A673 (cell line): Measurements from ENCODE around the gene ITPR1. TPM values are rescaled to one million over a fixed set of nuclear protein-coding genes. Genes with fewer than 3 reads are reported as not detected.

Experiments used
- BruUV-seq: library from RNA; stranded (reverse); fragments of 400-500 nt; replicated peaks from 2 replicates; lab custom pipeline; 2021; lab: Mats Ljungman, UMichigan
- CTCF ChIA-PET: fragments of 300-600 bp; sonication (Branson Sonifier 250); formaldehyde crosslinking; loops from one replicate; lab custom pipeline; 2022; ENCODE audit warnings: antibody characterized with exemption; lab: Charles Lee
- POLR2A ChIA-PET: fragments of 300-600 bp; sonication (Branson Sonifier 250); formaldehyde crosslinking; loops from one replicate; lab custom pipeline; 2022; ENCODE audit warnings: antibody characterized with exemption; ENCODE audit not compliant: low non-redundant PET; lab: Charles Lee
- DNase-seq: peaks from one replicate; pipeline ENCODE4 v3.0.0-alpha.2; 2015; ENCODE audit warnings: low spot score
- H3K27ac ChIP-seq: fragments of 200-600 bp; sonication (generic); 2 replicates; pipeline ENCODE4 v1.5.1; 2016; ENCODE audit warnings: mixed run types, low read depth, mild to moderate bottlenecking, mixed read lengths, antibody characterized with exemption, low read length; ENCODE audit not compliant: poor library complexity, severe bottlenecking
- H3K27me3 ChIP-seq: fragments of 200-600 bp; sonication (generic); replicated peaks from 2 replicates; pipeline ENCODE4 v1.6.1; 2017; ENCODE audit warnings: mixed run types, low read depth, mild to moderate bottlenecking, mixed read lengths, antibody characterized with exemption, low read length; ENCODE audit not compliant: insufficient read depth, poor library complexity
- H3K36me3 ChIP-seq: fragments of 200-600 bp; sonication (generic); 2 replicates; pipeline ENCODE4 v1.6.1; 2016; ENCODE audit warnings: mixed run types, mild to moderate bottlenecking, mixed read lengths, antibody characterized with exemption, low read length; ENCODE audit not compliant: insufficient read depth, poor library complexity, severe bottlenecking
- H3K4me1 ChIP-seq: fragments of 200-600 bp; sonication (generic); 2 replicates; pipeline ENCODE4 v1.6.1; 2017; ENCODE audit warnings: mixed run types, mild to moderate bottlenecking, mixed read lengths, antibody characterized with exemption, low read length; ENCODE audit not compliant: insufficient read depth, poor library complexity, severe bottlenecking
- H3K4me3 ChIP-seq: fragments of 200-600 bp; sonication (generic); 2 replicates; pipeline ENCODE4 v1.5.1; 2016; ENCODE audit warnings: low read depth, mixed run types, mild to moderate bottlenecking, mixed read lengths, low read length; ENCODE audit not compliant: poor library complexity, severe bottlenecking
- H3K9me3 ChIP-seq: fragments of 200-600 bp; sonication (generic); 2 replicates; pipeline ENCODE4 v1.6.1; 2016; ENCODE audit warnings: mixed run types, low read depth, mild to moderate bottlenecking, mixed read lengths, antibody characterized with exemption, low read length; ENCODE audit not compliant: poor library complexity, severe bottlenecking
- CTCF ChIP-seq: fragments of 300-800, 200-600 bp; sonication (generic); conservative IDR thresholded peaks from 2 replicates; pipeline ENCODE4 v1.5.1; 2017; ENCODE audit warnings: low read depth, mild to moderate bottlenecking, antibody characterized with exemption, low read length, moderate library complexity, mixed read lengths
- EZH2 ChIP-seq: fragments of 200-600 bp; sonication (generic); IDR thresholded peaks from 2 replicates; pipeline ENCODE4 v1.6.1; 2017; ENCODE audit warnings: borderline replicate concordance, low read depth, mild to moderate bottlenecking, mixed read lengths, antibody characterized with exemption, low read length; ENCODE audit not compliant: poor library complexity, severe bottlenecking
- intact Hi-C: fragments of 100-400 bp; cut with micrococcal nuclease; formaldehyde crosslinking; loops from one replicate; pipeline ENCODE4 v1.10.0; 2022; ENCODE audit not compliant: unreplicated experiment
- total RNA-seq: library from RNA; stranded (reverse); gene quantifications from 2 replicates; pipeline ENCODE4 v1.2.3, GENCODE V29; 2021

ITPR1 gene
- total RNA-seq, 1 experiment from 2014 or later: 8.6 TPM

GRCh38 chr3:4591669-4592068 is 98.5 kb downstream of the ITPR1 start:
- no peak for TF ChIP-seq CTCF
- no peak for TF ChIP-seq EZH2
- peaks cover 3% of the 10 kb centered on the region for H3K4me1 ChIP-seq
- BruUV-seq: no TSS peak
- H3K27ac ChIP-seq: no peak overlapping the region
- no peaks in the 10 kb centered on the region for H3K9me3 ChIP-seq
- no peaks in the 10 kb centered on the region for H3K36me3 ChIP-seq
- intact Hi-C loops: no loop called here
- no peak for DNase-seq
- no peak overlapping the region for H3K4me3 ChIP-seq
- ChIA-PET POLR2A (no interaction called here), CTCF (no interaction called here)
- H3K27me3 ChIP-seq: no peaks in the 10 kb centered on the region

GRCh38 chr3:4593014-4593413 is 99.9 kb downstream of the ITPR1 start:
- Histone ChIP-seq H3K27me3 (no peaks in the 10 kb centered on the region), H3K27ac (no peak overlapping the region), H3K4me1 (peaks cover 11% of the 10 kb centered on the region), H3K9me3 (no peaks in the 10 kb centered on the region), H3K36me3 (no peaks in the 10 kb centered on the region), H3K4me3 (no peak overlapping the region)
- intact Hi-C loops: no loop called here
- TF ChIP-seq CTCF (no peak), EZH2 (no peak)
- CTCF ChIA-PET: no interaction called here
- BruUV-seq: no TSS peak
- POLR2A ChIA-PET: no interaction called here
- DNase-seq: no peak

GRCh38 chr3:4595710-4596113 is 102.6 kb downstream of the ITPR1 start:
- ChIA-PET CTCF (no interaction called here), POLR2A (interaction anchor here (0.7 kb wide), 1 partner anchor 546 kb away, joined by 4 read pairs; no protein-coding TSS in a partner anchor)
- Histone ChIP-seq H3K27me3 (no peaks in the 10 kb centered on the region), H3K9me3 (no peaks in the 10 kb centered on the region), H3K4me1 (peaks cover 11% of the 10 kb centered on the region), H3K27ac (no peak overlapping the region), H3K36me3 (no peaks in the 10 kb centered on the region), H3K4me3 (no peak overlapping the region)
- intact Hi-C loops: no loop called here
- no peak for DNase-seq
- TF ChIP-seq CTCF: no peak
- TF ChIP-seq EZH2: no peak
- no TSS peak for BruUV-seq
